ENCODE measurements around the gene ST8SIA6. TPM values are rescaled to one million over a fixed set of nuclear protein-coding genes. Genes with fewer than 3 reads are reported as not detected.
A peak's percentile ranks its signal among the peaks of the same experiment; 100 is the strongest.

ST8SIA6 gene
- polyA plus RNA-seq, 3 donors from 2014 or later: 2.1 to 19.0 (median 16.4) TPM

DNA sequence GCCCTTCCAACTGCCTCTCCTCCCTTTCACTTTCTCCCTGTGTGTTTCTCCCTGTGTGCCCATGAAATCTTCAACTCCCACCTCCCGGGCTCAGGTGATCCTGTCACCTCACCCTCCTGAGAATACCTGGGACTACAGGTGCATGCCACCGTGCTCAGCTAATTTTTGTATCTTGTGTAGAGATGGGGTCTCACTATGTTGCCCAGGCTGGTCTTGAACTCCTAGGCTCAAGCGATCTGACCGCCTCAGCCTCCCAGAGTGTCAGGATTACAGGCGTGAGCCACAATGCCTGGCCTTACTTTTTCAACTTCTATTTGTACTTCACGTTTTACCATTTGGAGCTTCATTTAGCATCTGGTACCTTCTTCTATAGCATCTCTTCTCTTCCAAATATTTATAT is 24.9 kb downstream of the ST8SIA6 start:
- peak overlapping the region; percentile 88 to 99 (median 92) for H3K27ac Mint-ChIP-seq
- no peak for DNase-seq
- peaks cover 72 to 75% of the 10 kb centered on the region in 2 donors for H3K4me1 Mint-ChIP-seq
- H3K4me3 Mint-ChIP-seq: peak overlapping the region; percentile 71 to 86 (median 84)
- no peaks in the 10 kb centered on the region for H3K36me3 Mint-ChIP-seq
- H3K27me3 Mint-ChIP-seq (ENCODE audit: low read depth in 3 of 3): peaks cover 0 to 9% (median 0%) of the 10 kb centered on the region in 3 donors
- H3K9me3 Mint-ChIP-seq: no peaks in the 10 kb centered on the region

DNA sequence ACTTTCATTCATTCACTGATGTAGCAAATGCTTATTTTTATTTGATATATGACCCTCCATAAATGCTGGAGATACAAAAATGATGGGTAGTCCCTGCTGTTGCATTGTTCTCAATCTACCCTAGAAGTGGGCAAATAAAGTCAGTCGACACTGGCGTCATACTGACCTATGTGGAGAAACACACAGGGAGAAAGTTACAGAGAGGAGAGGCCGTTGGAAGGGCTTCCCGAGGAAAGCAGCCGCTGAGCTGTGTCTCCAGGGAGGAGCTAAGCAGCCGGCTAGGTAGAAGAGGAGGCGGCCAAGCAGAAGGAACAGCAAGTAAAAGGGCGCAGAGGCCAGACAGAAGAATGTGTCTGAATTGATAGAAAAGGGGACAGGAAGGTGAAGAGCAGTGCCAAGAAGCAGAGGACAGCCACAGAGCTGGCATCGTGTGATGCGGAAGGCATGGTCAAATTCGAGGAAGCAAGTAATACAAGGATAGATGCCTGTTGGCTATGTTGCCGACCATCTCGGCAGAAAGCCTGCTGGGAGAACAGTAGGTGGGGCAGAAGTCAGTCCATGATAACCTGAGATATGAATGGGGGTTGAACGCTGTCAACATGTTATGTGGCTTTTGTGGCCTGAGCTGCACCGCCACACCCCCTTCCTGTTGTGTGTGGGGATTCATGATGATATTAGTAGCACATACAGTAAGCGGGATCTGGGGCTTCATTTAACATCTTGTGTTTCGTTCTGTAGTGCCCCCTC is 25.9 kb downstream of the ST8SIA6 start:
- Mint-ChIP-seq H3K4me3 (peak overlapping the region; percentile 71 to 86 (median 84)), H3K9me3 (no peaks in the 10 kb centered on the region), H3K27ac (peak overlapping the region; percentile 88 to 99 (median 92)), H3K36me3 (no peaks in the 10 kb centered on the region), H3K27me3 (ENCODE audit: low read depth in 3 of 3) (peaks cover 0 to 10% (median 0%) of the 10 kb centered on the region in 3 donors), H3K4me1 (peaks cover 82 to 85% of the 10 kb centered on the region in 2 donors)
- peak; percentile 76 to 80 (median 79) for DNase-seq

GRCh38 chr10:17427666-17428350 is 26.6 kb downstream of the ST8SIA6 start:
- H3K36me3 Mint-ChIP-seq: no peaks in the 10 kb centered on the region
- peak in 2 of 3 donors; percentile 30 to 31 for DNase-seq
- peak overlapping the region; percentile 71 to 86 (median 84) for H3K4me3 Mint-ChIP-seq
- peaks cover 0 to 10% (median 0%) of the 10 kb centered on the region in 3 donors for H3K27me3 Mint-ChIP-seq (ENCODE audit: low read depth in 3 of 3)
- no peaks in the 10 kb centered on the region for H3K9me3 Mint-ChIP-seq
- H3K4me1 Mint-ChIP-seq: peaks cover 86 to 89% of the 10 kb centered on the region in 2 donors
- H3K27ac Mint-ChIP-seq: peak overlapping the region; percentile 88 to 99 (median 92)

GRCh38 chr10:17427201-17427600 is 27.2 kb downstream of the ST8SIA6 start:
- H3K36me3 Mint-ChIP-seq: no peaks in the 10 kb centered on the region
- H3K4me1 Mint-ChIP-seq: peaks cover 86 to 87% of the 10 kb centered on the region in 2 donors
- H3K4me3 Mint-ChIP-seq: peak overlapping the region; percentile 51 to 86 (median 81)
- H3K27me3 Mint-ChIP-seq (ENCODE audit: low read depth in 3 of 3): peaks cover 0 to 10% (median 0%) of the 10 kb centered on the region in 3 donors
- H3K27ac Mint-ChIP-seq: peak overlapping the region; percentile 88 to 99 (median 92)
- DNase-seq: no peak
- no peaks in the 10 kb centered on the region for H3K9me3 Mint-ChIP-seq

DNA sequence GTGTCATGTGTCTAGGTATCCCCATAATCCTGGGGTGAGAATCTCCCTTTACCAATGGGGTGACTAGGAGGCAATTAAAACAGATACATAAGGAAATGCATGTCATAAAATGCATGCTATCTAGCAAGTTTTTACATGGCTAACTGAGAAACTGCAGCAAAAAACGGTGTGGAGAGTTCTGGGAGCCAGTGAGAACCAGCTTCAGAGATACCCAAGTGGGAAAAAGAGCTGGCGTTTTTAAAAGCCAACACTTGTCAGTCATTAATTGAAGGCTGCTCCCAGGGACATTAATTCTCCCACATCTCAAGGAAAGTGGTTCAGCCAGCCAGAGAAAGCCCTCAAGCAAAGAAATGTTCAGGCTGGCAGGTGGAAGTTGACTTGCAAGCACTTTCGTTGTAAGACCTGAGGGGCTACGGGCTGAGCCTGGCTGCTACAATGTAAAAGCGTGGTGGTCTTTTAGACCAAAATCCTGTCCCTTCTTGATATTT is 28.1 kb downstream of the ST8SIA6 start:
- Mint-ChIP-seq H3K36me3 (no peaks in the 10 kb centered on the region), H3K9me3 (no peaks in the 10 kb centered on the region), H3K27ac (peak overlapping the region; percentile 86 to 99 (median 90)), H3K27me3 (ENCODE audit: low read depth in 3 of 3) (peaks cover 0 to 10% (median 0%) of the 10 kb centered on the region in 3 donors), H3K4me3 (peak overlapping the region; percentile 70 to 86 (median 81)), H3K4me1 (peaks cover 77 to 78% of the 10 kb centered on the region in 2 donors)
- DNase-seq: no peak

DNA sequence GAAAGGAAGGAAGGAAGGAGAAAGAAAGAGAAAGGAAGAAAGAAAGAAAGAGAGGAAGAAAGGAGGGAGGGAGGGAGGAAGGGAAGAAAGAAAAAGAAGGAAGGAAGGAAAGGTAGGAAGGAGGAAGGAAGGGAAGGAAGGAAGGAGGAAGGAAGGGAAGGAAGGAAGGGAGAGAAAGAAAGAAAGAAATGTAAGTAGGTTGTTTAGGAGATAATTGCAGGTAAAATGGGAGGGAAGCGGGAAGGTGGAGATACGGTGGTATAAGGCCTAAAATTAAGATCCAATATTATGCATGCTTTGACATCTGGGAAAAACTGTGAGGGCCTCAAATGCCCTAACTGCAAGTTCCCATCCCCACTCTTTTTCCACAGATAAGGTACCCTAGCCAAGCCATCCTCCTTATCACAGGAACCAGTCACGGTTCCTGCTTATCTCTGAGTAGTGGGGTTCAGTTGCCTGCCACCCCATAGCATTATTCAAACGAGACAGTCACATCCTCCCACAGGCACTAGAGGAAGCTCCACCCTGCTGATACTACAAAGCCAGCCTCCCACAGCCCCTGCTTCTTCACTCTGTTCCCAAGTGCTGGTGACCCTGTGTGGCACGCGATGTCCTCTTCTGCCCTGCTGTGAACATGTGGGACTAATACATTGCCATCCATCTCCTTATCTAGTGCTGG is 28.7 kb downstream of the ST8SIA6 start:
- H3K4me1 Mint-ChIP-seq: peaks cover 72 to 74% of the 10 kb centered on the region in 2 donors
- peak; percentile 23 to 43 (median 41) for DNase-seq

DNA sequence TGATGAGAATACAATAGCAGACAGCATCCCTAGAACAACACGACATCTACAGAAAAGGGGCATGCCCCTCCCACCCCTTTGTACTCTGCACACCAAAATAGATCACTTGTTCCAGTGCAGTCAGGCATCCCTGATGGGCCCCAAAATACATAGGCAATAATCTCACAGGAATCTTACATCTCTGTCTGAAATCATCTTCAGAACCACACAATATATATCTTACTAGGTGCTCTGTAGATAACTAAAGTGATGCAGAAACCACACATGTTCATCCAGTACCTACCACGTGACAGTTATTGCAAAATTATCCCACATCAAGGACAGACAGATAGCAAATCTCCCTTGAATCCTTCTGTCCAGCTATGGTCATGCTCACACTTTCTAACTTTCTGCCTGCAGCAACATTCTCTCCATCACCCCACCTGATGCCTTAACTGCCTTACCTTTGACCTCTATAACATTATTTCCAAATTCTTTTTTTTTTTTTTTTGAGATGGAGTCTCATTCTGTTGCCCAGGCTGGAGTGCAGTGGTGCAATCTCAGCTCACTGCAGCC is 30.7 kb downstream of the ST8SIA6 start:
- no peaks in the 10 kb centered on the region for H3K9me3 Mint-ChIP-seq
- H3K27me3 Mint-ChIP-seq (ENCODE audit: low read depth in 3 of 3): peaks cover 0 to 9% (median 0%) of the 10 kb centered on the region in 3 donors
- peaks cover 0 to 10% (median 3%) of the 10 kb centered on the region in 3 donors for H3K36me3 Mint-ChIP-seq
- H3K4me3 Mint-ChIP-seq: peak overlapping the region in 1 of 5 donors; percentile 22
- no peak for DNase-seq
- peaks cover 56 to 58% of the 10 kb centered on the region in 2 donors for H3K4me1 Mint-ChIP-seq
- H3K27ac Mint-ChIP-seq: peak overlapping the region in 5 of 6 donors; percentile 42 to 74 (median 48)

More for the DNA sequence above, 28.7 kb downstream of the ST8SIA6 start:
- Mint-ChIP-seq H3K27ac (peak overlapping the region; percentile 86 to 99 (median 90)), H3K36me3 (peaks cover 0 to 1% (median 0%) of the 10 kb centered on the region in 3 donors), H3K9me3 (no peaks in the 10 kb centered on the region), H3K4me3 (peak overlapping the region; percentile 61 to 85 (median 76)), H3K27me3 (ENCODE audit: low read depth in 3 of 3) (peaks cover 0 to 10% (median 0%) of the 10 kb centered on the region in 3 donors)

DNA sequence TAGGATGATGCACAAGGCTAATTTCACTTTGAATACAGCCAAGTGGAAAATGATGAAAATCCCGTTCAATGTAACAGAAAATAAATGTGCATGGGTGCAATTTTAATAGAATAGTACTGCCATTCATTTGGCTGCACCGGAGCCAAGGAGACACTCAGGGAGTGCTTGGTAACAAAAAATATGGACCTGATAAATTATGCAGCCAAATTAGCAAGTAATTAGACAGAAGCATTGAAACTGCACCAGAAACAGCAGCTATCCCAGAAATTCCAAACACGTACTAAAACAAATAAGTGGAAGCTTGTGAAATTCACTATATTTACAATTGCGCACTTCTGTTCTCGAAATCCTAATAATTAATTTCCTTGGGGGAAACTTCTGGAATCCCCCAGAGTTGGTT is 31.5 kb downstream of the ST8SIA6 start:
- Mint-ChIP-seq H3K36me3 (peaks cover 0 to 10% (median 3%) of the 10 kb centered on the region in 3 donors), H3K4me1 (peaks cover 48 to 50% of the 10 kb centered on the region in 2 donors), H3K4me3 (no peak overlapping the region), H3K27ac (peak overlapping the region in 2 of 6 donors; percentile 12 to 46), H3K9me3 (no peaks in the 10 kb centered on the region), H3K27me3 (ENCODE audit: low read depth in 3 of 3) (peaks cover 0 to 4% (median 0%) of the 10 kb centered on the region in 3 donors)
- no peak for DNase-seq

- no peak for DNase-seq
- H3K4me3 Mint-ChIP-seq: no peak overlapping the region
- H3K9me3 Mint-ChIP-seq: no peaks in the 10 kb centered on the region
- no peak overlapping the region for H3K27ac Mint-ChIP-seq
- H3K27me3 Mint-ChIP-seq (ENCODE audit: low read depth in 3 of 3): peaks cover 0 to 4% (median 2%) of the 10 kb centered on the region in 3 donors
- peaks cover 19 to 20% of the 10 kb centered on the region in 2 donors for H3K4me1 Mint-ChIP-seq
- peaks cover 6 to 21% (median 8%) of the 10 kb centered on the region in 3 donors for H3K36me3 Mint-ChIP-seq
Measured at GRCh38 chr10:17418249-17418648, 36.1 kb downstream of the ST8SIA6 start.

GRCh38 chr10:17416442-17417211 is 37.8 kb downstream of the ST8SIA6 start:
- Mint-ChIP-seq H3K27ac (peak overlapping the region in 1 of 6 donors; percentile 4), H3K36me3 (peaks cover 6 to 21% (median 8%) of the 10 kb centered on the region in 3 donors), H3K4me1 (peaks cover 19 to 23% of the 10 kb centered on the region in 2 donors), H3K27me3 (ENCODE audit: low read depth in 3 of 3) (peaks cover 0 to 4% (median 2%) of the 10 kb centered on the region in 3 donors), H3K4me3 (no peak overlapping the region), H3K9me3 (no peaks in the 10 kb centered on the region)
- DNase-seq: no peak

DNA sequence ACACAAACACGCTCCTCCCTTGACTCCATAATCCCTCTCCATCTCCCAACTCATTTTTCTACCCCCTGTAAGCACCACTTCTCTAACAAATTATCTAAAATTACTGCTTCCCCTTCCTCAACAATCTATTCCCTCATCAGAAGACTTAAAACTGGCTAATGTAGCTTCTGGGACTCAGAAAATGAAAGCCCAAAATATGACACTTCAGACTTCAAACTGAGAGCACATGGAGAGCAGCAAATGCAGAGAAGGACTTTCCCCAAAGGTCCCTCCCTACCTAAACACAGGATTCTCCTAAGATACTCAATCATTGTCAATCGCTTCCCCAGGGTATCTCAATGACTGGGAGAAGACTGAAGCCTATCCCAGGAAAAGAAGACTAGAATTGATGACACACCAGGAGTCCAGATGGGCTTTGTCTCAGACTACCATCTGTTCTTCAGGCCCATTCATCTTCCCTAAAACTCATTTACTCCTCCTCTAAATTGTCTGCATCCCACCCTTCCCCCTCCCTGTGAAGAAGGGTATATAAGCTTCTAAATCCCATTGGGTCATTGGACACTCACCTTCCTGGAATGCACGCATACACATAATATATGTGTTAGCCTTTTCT is 39.2 kb downstream of the ST8SIA6 start:
- Mint-ChIP-seq H3K9me3 (no peaks in the 10 kb centered on the region), H3K27ac (peak overlapping the region in 2 of 6 donors; percentile 9 to 66), H3K27me3 (ENCODE audit: low read depth in 3 of 3) (peaks cover 0 to 4% (median 2%) of the 10 kb centered on the region in 3 donors), H3K4me1 (peaks cover 18 to 26% of the 10 kb centered on the region in 2 donors), H3K4me3 (no peak overlapping the region), H3K36me3 (peaks cover 6 to 17% (median 8%) of the 10 kb centered on the region in 3 donors)
- no peak for DNase-seq

GRCh38 chr10:17414484-17414883 is 39.9 kb downstream of the ST8SIA6 start:
- peak overlapping the region in 1 of 6 donors; percentile 66 for H3K27ac Mint-ChIP-seq
- H3K36me3 Mint-ChIP-seq: peaks cover 5 to 17% (median 6%) of the 10 kb centered on the region in 3 donors
- peaks cover 24 to 30% of the 10 kb centered on the region in 2 donors for H3K4me1 Mint-ChIP-seq
- no peak overlapping the region for H3K4me3 Mint-ChIP-seq
- H3K9me3 Mint-ChIP-seq: no peaks in the 10 kb centered on the region
- H3K27me3 Mint-ChIP-seq (ENCODE audit: low read depth in 3 of 3): peaks cover 0 to 4% (median 2%) of the 10 kb centered on the region in 3 donors
- DNase-seq: no peak

All from immature natural killer cell (primary cell).